ENCODE measurements around the gene ITPR2.

Gene ITPR2

GRCh38 chr12:26373606-26374495 is 459.1 kb downstream of the ITPR2 start:
- no peak for DNase-seq

- no peak for DNase-seq
Observed at GRCh38 chr12:26372866-26373265, 460.1 kb downstream of the ITPR2 start.

- no peak for DNase-seq
Observed at GRCh38 chr12:26370098-26370497, 462.9 kb downstream of the ITPR2 start.

DNA sequence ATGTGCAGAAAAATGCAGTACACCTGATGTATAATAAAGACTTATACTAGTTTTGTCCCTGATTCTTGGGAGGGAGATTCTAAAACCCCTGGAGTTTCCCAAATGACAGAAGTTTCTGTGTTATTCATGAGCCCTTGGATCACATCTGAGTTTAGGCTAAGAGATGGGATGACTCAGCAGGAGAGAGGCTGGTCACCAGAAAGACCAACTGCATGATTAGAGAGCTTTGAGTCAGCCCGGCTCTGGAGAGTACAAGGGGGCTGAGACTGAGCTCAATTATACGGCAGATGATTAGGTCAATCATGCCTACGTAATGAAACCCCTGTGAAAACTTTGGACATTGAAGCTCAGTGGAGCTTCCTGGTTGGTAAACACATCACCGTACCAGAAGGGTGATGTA is 463.4 kb downstream of the ITPR2 start:
- DNase-seq = no peak

- DNase-seq = no peak
Observed at GRCh38 chr12:26367991-26368730, 464.8 kb downstream of the ITPR2 start.

DNA sequence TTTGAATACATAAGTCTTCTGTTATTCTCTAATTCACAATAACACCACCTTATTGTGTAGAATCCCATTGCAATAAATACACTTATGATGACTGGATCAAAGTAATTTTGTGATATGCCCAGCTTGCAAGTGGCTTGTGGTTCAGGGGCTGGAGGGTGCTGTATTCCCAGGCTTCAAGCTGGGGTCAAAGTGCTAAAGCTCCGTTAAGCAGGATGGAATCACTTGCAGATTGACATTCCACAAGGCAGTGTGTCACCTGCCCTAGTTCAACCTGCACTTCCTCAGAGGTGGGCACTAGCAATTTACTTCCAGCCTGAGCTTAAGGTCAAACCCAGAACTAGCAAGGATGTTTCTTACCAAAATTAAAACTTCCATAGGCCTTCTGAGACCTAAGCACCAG is 471.0 kb downstream of the ITPR2 start:
- DNase-seq = no peak

GRCh38 chr12:26360062-26360461 is 472.9 kb downstream of the ITPR2 start:
- no peak for DNase-seq

- DNase-seq = no peak
Observed at GRCh38 chr12:26359576-26359975, 473.4 kb downstream of the ITPR2 start.

DNA sequence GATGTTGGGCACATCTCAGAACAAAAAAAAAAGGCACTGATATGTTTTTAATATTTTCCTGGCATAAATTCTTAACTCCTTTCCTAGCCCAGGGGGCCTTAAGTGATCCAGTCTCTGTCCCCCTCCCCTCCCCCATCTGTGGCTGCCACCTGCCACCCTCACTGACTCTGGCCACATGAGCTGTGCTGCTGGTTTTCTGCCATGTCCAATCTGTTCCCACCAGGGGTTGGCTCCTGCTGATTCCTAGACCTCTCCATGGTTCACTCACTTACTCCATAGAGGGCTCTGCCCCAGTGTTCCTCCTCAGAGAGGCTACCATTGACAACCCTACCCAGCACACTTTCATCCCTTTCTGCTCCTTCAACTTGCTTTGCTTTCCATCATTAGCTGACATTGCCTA is 474.3 kb downstream of the ITPR2 start:
- DNase-seq = no peak

DNA sequence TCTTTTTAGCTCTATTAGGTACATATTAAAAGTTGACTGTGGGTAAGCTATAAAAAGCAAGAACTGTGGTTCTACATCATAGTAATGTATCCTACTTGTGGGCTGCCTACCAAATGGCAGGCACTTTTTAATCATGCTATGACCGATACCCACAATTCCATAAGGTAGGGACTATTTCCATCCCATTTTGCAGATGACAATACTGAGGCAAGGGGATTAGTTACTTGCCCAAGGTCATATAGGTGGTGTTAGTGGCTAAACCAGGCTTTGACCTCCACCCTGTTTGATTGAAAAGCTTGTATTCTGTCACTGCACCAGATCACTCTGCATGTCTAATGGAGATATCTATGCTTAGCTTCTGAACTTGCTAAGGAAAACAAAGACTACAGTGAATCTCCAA is 485.7 kb downstream of the ITPR2 start:
- no peak for DNase-seq

- DNase-seq = no peak
Observed at GRCh38 chr12:26346736-26347135, 486.3 kb downstream of the ITPR2 start.

DNA sequence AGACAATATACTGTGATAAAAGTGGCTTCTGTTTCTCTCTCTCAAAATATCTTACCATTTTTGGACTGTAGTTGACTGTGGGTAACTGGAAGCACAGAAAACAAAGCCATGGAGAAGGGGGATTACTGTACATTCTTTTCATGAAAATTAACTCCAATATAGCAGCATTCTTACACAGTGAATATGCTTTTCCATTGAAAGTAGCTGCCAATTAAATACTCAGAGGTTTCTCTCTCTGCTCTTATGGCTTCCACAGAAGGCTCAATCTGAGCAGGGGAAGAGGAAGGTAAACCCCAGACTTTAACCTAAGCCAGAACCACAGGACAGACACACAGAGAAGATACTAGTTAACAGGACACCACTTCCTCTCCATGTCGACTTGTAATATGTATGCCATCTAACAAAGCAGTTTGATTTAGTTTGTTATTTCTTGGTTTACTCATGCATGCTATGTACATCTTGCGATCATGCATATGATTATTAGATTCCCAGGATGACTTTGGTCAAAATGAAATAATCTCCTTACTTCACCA is 487.5 kb downstream of the ITPR2 start:
- no peak for DNase-seq

DNA sequence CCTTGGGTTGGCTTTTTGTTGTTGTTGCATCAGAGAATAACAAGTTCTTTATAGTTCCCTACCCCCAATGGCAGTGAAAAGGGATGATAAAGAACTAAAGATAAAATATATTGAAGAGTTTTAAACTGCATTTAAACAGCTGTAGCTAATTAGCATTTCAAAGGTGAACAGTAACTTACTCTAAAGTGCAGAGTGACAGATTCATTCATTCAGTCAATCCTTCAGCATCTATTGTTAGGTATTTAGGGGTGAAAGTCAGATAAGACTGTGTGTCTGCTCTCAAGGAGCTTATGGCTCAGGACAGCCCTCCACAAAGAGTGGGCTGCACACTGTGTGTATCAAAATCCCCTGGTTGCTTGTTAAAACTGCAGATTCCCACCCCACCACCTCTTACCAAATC is 491.5 kb downstream of the ITPR2 start:
- DNase-seq = no peak

DNA sequence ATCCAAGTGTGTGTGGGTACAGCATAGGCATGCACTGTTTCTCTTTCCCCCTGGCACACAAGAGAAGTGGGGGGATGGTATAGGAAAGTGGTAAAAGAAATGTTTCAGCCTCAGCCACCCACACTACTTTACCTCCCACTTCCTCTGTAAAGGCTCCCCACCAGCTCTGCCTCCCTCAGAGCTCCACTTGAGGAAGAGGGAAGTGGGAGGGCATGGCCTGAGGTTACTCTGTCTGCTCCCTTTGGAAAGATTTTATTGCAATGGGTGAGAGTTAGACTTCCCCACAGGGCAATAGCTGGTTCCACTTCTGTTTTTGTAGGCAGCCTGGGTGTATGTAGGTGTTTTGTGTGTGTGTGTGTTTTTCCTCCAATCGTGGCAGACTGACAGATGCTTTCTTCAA is 492.3 kb downstream of the ITPR2 start:
- DNase-seq = no peak

DNA sequence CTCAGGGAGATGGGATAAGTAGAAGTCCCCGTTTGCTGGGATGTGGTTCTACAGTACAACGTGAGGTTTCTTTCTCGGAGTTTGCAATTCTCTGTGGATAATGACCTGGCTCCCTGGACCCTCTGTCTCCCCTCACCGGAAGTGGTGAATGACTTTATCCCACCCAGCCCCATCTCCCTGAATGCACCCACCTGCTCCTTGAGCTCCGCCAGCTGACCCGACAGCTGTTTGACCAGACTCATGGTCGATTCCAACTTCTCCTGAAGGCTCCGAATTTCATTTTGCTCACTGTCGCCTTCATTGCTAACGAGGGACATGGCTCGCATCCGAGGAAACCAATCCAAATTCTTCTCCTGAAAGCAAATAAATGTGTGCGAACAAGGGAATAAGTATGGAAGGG is 493.0 kb downstream of the ITPR2 start:
- no peak for DNase-seq

GRCh38 chr12:26338586-26339572 is 494.1 kb downstream of the ITPR2 start:
- DNase-seq = no peak

- DNase-seq = no peak
Observed at GRCh38 chr12:26335651-26336050, 497.3 kb downstream of the ITPR2 start.

DNA sequence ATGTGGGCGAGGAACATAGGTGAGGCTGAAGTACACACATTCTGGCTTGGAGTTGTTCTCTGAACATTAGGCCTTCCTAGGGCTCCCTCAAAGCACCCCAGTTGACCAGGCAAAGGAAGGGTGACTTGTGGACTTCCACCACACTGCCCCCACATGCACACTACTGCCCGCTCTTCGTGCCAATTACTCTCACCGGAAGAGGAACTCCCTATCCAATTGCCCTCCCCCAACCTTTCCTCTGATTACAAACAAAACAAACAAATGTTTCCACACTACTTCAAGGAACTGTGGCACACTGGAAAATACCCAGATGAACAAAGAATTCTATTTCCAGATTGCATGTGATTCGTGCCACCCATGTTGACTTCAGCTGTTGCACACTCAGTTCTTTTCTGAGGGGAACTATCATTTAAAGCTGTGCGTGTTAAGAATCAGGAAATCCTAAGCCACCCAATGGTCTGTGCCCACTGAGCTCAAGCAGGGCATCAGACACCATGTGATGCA is 498.3 kb downstream of the ITPR2 start:
- DNase-seq = no peak

DNA sequence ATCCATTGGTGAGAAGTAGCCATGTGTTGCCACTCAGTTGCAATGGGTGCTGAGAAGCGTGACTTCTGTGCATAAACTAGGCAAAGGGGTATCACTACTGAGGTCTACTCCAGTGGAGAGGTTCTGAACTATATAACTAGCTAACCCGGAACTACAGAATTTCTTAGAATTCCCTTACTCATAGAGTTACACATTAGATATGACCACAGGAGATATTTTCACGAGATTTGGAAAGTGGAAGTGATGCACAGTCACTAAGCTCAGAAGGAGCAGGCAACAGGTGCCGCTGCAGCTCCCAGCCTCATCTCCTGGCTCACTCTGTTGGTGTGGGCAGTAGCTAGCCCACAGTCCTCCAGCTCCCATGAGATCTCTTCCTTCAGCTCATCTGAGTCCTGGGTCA is 501.0 kb downstream of the ITPR2 start:
- no peak for DNase-seq

- no peak for DNase-seq
Observed at GRCh38 chr12:26331136-26331535, 501.9 kb downstream of the ITPR2 start.

- no peak for DNase-seq
Observed at GRCh38 chr12:26327975-26328644, 504.9 kb downstream of the ITPR2 start.

GRCh38 chr12:26323673-26324072 is 509.3 kb downstream of the ITPR2 start:
- DNase-seq = no peak

Measured in NCI-H2227 treated with DMSO at 0.1 percent for 48 hours (cell line).